Inflammatory macrophage treated with lipopolysaccharide for 4 hours (primary cell): ENCODE measurements around the gene NLRP4.
"Not testable (repeated sequence)": the region's sequence is repeated elsewhere in the genome, so short reads cannot be mapped to it uniquely, and the experiment has no call there.

Source experiments
- DNase-seq: peaks from one replicate; pipeline ENCODE4 v3.0.0-alpha.2; 2020

Gene NLRP4

DNA sequence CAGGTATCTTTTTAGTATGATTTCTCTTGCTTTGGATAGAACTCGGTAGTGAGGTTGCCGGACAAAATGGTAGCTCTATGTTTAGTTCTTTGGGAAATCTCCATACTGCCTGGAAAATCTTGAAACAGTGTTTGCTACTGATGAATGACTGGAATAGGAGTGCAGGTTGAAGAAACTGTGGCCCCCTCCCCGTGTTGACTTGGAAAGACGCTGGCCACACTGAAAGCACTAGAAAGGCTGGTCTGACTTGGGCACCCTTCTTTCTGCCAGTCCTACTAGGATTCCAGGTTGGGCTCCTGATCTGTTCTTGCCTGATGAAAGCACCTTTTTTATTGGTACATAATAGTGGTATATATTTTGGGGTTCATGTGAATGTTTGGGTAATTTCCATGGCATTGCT is 46.3 kb downstream of the NLRP4 start:
- DNase-seq, result no peak

GRCh38 chr19:55898911-55899310 is 62.6 kb downstream of the NLRP4 start:
- DNase-seq, result no peak

DNA sequence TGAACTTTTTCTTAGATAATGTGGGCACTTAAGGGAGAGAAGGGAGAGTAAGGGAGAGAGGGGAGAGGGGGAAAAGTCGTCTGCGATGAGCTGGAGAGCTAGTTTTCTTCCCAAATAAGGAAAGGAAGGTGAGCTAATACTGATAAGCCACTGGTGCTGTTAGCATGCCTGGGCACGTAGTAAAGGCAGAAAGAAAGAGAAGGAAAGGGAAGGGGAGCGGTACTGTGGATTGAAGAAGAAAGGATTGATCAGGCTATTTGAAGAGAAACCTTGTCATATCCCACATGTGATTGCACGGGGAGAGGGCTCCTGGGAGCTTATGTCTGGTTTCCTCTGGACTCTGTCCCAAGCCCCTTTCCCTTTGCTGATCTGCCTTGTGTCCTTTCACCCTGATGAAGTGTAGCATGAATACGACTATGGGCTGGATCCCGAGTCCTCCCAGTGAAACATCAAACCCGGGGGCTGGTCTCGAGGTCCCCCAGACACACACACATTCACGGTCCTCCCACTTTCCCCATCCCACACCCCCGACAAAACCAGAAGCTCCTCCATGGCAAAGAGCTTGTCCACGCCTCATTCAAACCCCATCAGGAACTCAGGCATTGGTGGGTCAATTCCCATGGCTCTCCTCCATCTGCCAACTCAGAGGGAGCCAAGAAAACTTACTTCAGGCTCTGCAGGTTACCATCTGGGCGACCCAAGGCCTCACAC is 65.2 kb downstream of the NLRP4 start:
- no peak for DNase-seq

DNA sequence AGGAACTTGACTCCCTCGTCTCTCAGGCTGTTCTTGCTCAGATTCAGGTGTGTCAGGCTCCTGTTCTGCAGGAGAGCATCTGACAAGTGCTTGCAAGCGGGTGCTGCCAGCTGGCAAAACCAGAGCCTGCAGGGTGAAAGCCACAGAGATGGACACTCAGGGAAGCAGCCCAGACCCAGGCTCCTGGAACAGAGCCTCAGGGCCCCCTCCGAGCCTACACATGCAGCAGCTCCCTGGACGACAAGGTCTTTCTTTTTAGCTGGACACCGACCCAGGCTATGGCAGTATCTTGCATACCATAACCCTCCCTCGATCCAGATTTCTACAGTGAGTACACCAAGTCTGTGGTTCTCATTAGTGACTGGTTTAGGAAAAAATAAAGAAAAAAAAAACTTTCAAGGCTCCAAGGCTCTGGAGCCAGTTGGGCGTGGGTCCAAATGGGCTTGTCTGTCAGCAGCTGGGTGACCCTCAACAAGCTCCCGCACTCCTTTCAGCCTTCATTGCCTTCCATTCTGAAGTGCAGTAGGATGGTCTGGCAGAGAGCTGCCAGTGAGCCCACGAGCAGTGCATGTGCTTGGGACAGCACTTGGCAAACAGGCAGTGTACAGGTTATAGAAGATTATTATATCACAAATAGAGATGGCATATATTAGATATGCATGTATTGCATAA is 65.9 kb downstream of the NLRP4 start:
- DNase-seq, result no peak

- no peak for DNase-seq
Measured at GRCh38 chr19:55907286-55907685, 70.9 kb downstream of the NLRP4 start.

- DNase-seq, result no peak
Measured at GRCh38 chr19:55907746-55908145, 71.4 kb downstream of the NLRP4 start.

DNA sequence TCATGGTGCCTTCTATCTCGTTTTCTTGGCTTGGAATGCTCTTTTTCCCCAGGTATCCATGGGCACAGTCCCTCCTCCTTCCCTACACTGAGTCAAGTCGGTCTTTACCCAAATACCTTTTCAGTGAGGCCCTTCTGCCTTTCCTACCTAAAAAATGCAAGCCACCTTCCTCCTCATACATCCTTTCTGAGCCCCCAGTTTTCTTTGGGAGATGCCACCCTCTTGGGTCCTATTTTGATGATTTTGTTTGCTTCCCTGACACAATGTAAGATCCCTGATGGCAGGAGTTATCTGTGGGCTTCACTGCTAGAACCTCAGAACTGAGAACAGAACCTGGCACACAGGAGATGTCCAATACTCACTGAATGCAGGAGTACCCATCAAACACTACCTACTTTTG is 73.5 kb downstream of the NLRP4 start:
- DNase-seq, result no peak

- DNase-seq, result no peak
Measured at GRCh38 chr19:55912916-55913315, 76.6 kb downstream of the NLRP4 start.

- DNase-seq, result no peak
Measured at GRCh38 chr19:55913643-55914268, 77.4 kb downstream of the NLRP4 start.

GRCh38 chr19:55923556-55923955 is 87.2 kb downstream of the NLRP4 start:
- no peak for DNase-seq

- no peak for DNase-seq
Measured at GRCh38 chr19:55927991-55928390, 91.7 kb downstream of the NLRP4 start.

DNA sequence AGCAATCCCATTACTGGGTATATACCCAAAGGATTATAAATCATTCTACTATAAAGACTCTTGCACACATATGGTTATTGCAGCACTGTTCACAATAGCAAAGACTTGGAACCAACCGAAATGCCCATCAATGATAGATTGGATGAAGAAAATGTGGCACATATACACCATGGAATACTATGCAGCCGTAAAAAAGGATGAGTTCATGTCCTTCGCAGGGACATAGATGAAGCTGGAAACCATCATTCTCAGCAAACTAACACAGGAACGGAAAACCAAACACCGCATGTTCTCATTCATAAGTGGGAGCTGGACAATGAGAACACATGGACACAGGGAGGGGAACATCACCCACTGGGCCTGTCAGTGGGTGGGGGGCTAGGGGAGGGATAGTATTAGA is 92.9 kb downstream of the NLRP4 start:
- DNase-seq, result not testable (repeated sequence)

DNA sequence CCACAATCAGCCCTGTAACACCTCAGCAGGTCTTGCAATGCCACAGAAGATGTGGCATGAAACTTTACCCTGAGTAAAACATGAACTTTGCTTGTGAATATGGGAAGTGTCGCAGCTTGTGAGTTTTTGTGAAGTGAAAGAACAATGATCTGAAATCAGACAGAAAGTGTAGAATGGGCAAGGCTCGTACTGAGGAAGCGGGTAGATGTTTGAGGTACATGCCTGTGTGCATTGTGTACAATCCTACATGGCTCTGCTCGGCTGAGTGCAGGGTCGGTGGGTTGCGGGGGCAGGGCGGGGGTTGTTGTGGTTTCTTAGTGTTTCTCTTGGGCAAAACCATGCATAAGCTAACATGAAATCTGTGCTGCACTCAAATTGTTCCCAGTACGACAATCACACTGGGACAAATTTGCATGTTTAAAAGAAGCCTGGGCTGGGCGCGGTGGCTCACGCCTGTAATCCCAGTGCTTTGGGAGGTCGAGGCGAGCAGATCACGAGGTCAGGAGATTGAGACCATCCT is 94.7 kb downstream of the NLRP4 start:
- no peak for DNase-seq
